ENCODE results near the gene CYP3A7. TPM values are rescaled to one million over a fixed set of nuclear protein-coding genes. Genes with fewer than 3 reads are reported as not detected.

Gene CYP3A7
- total and polyA plus RNA-seq, 2 of the 13 experiments (the other 11 are each of a cell fraction or from before 2014, with no cell fraction given) = 5.8 to 6.4 TPM

GRCh38 chr7:99672573-99672972 lies 62.4 kb downstream of the CYP3A7 start:
- CTCF ChIA-PET (ENCODE audit: low intra/inter-chr PET ratio, low total read pairs) = no interaction called here
- Histone ChIP-seq H3K27ac (ENCODE audit: extremely low read length, insufficient read depth, low read length) (no peak overlapping the region), H3K9me3 (ENCODE audit: low read length) (no peaks in the 10 kb centered on the region), H3K27me3 (ENCODE audit: control insufficient read depth in 1 of 2, insufficient read depth in 2 of 2, low read length in 2 of 2) (no peaks in the 10 kb centered on the region), H2AFZ (ENCODE audit: low read length) (no peak overlapping the region), H3K4me1 (ENCODE audit: insufficient read depth, low read length) (peaks cover 21% of the 10 kb centered on the region), H3K9ac (ENCODE audit: insufficient read depth, low read depth, low read length) (no peak overlapping the region), H4K20me1 (ENCODE audit: insufficient read depth, low read length) (no peaks in the 10 kb centered on the region), H3K79me2 (ENCODE audit: insufficient read depth, low read length) (no peaks in the 10 kb centered on the region), H3K4me2 (ENCODE audit: low read depth, low read length) (no peak overlapping the region), H3K4me3 (replicated peaks in 1 of 3; ENCODE audit: insufficient read depth in 1 of 3, low read depth in 2 of 3, low read length in 3 of 3) (no peak overlapping the region), H3K36me3 (replicated peaks in 1 of 2; ENCODE audit: control insufficient read depth in 1 of 2, insufficient read depth in 2 of 2, low read length in 2 of 2) (no peaks in the 10 kb centered on the region)
- in situ Hi-C loops (cut with HindIII; ENCODE audit: extremely low pct_ligation_motif_present, low pct_unique_long_range_greater_than_20kb) = no loop called here
- intact Hi-C loops (cut with micrococcal nuclease; ENCODE audit: unreplicated experiment) = no loop called here
- no peak for FAIRE-seq
- ATAC-seq = no peak
- no TSS peak for BruUV-seq (replicated peaks)
- no peak for TF ChIP-seq ZNF550 (CRISPR knock-in tag; IDR thresholded peaks at IDR 0.05; ENCODE audit: borderline replicate concordance)
- TF ChIP-seq KAT8 (CRISPR knock-in tag; IDR thresholded peaks at IDR 0.05) = no peak
- TF ChIP-seq IRX3 (CRISPR knock-in tag; IDR thresholded peaks at IDR 0.05; ENCODE audit: borderline replicate concordance, low read depth) = no peak
- TF ChIP-seq RFX5 (IDR thresholded peaks at IDR 0.05; ENCODE audit: low read depth, low read length) = no peak
- no peak for DNase-seq (ENCODE audit: low spot score)
- POLR2A ChIA-PET = interaction anchor here (1.2 kb wide), 1 partner anchor 21 kb away, joined by 3 read pairs; no protein-coding TSS in a partner anchor
- 89% methylated on average over 7 of the region's 7 CpGs for WGBS (ENCODE audit: low lambda C conversion rate)

- WGBS (ENCODE audit: low lambda C conversion rate) = 97% methylated on average over 3 of the region's 3 CpGs
- no peak for FAIRE-seq
- Histone ChIP-seq H3K79me2 (ENCODE audit: insufficient read depth, low read length) (no peaks in the 10 kb centered on the region), H3K27ac (ENCODE audit: extremely low read length, insufficient read depth, low read length) (no peak overlapping the region), H2AFZ (ENCODE audit: low read length) (no peak overlapping the region), H3K36me3 (replicated peaks in 1 of 2; ENCODE audit: control insufficient read depth in 1 of 2, insufficient read depth in 2 of 2, low read length in 2 of 2) (peaks cover 0 to 1% of the 10 kb centered on the region in 2 experiments; a peak in 1 of 5 replicates), H4K20me1 (ENCODE audit: insufficient read depth, low read length) (no peaks in the 10 kb centered on the region), H3K4me2 (ENCODE audit: low read depth, low read length) (no peak overlapping the region), H3K9me3 (ENCODE audit: low read length) (no peaks in the 10 kb centered on the region), H3K4me1 (ENCODE audit: insufficient read depth, low read length) (no peaks in the 10 kb centered on the region), H3K4me3 (replicated peaks in 1 of 3; ENCODE audit: insufficient read depth in 1 of 3, low read depth in 2 of 3, low read length in 3 of 3) (no peak overlapping the region), H3K27me3 (ENCODE audit: control insufficient read depth in 1 of 2, insufficient read depth in 2 of 2, low read length in 2 of 2) (no peaks in the 10 kb centered on the region), H3K9ac (ENCODE audit: insufficient read depth, low read depth, low read length) (no peak overlapping the region)
- ChIA-PET CTCF (ENCODE audit: low intra/inter-chr PET ratio, low total read pairs) (no interaction called here), POLR2A (no interaction called here)
- BruUV-seq (replicated peaks) = no TSS peak
- in situ Hi-C loops (cut with HindIII; ENCODE audit: extremely low pct_ligation_motif_present, low pct_unique_long_range_greater_than_20kb) = no loop called here
- no peak for DNase-seq (ENCODE audit: low spot score)
- ATAC-seq = no peak
- TF ChIP-seq NCOA1 (CRISPR knock-in tag; IDR thresholded peaks at IDR 0.05) = no peak
- no peak for TF ChIP-seq ZNF138 (CRISPR knock-in tag; IDR thresholded peaks at IDR 0.05; ENCODE audit: low read depth)
- no peak for TF ChIP-seq MLXIP (CRISPR knock-in tag; IDR thresholded peaks at IDR 0.05; ENCODE audit: borderline replicate concordance)
- no peak for TF ChIP-seq ZNF691 (CRISPR knock-in tag; IDR thresholded peaks at IDR 0.05; ENCODE audit: borderline replicate concordance, low read depth)
- intact Hi-C loops (cut with micrococcal nuclease; ENCODE audit: unreplicated experiment) = no loop called here
Observed at GRCh38 chr7:99669782-99670181, 65.2 kb downstream of the CYP3A7 start.
